NAMALWA (cell line): Measurements from ENCODE around the gene SCO2.
"Not testable (repeated sequence)": the region's sequence is repeated elsewhere in the genome, so short reads cannot be mapped to it uniquely, and the experiment has no call there.

ENCODE experiments used
- DNase-seq: peaks from one replicate; pipeline ENCODE4 v3.0.0-alpha.2; 2015; ENCODE audit warnings: low spot score

Gene SCO2

GRCh38 chr22:50520184-50520583, 5.2 kb downstream of the SCO2 start:
- not testable (repeated sequence) for DNase-seq

DNA sequence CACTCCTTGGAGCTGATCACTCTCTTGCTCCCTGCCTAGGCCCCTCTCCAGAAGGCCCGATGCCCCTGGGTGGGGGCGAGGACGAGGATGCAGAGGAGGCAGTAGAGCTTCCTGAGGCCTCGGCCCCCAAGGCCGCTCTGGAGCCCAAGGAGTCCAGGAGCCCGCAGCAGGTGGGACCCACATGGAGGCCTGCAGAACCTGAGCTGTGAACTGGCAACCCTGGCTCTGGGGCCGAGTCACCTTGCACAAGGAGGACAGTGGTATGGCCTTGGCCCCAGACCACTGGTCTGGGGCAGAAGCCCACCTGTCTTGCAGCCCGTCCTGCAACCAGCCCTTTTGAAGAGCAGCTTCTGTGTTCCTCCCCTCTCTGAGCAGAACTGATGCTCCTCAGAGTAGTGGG, 6.2 kb downstream of the SCO2 start:
- DNase-seq = no peak

DNA sequence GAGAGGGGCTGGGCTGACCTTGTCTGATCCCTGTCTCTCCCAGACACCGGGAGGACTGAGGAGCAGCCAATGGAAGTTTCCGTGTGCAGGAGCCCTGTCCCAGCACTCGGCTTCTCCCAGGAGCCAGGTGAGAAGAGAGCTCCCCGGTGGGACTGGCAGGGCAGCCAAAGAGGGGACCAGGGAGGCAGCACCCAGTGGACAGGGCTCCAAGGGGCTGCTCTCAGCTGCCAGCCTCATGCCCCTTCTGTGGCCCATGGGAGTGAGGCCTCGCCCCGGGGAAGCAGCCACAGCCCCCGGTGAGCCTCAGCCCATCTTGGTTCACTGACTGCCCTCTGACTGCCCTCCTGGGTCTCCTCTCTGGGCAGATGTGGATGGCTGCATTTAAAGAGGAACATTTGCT, 6.8 kb downstream of the SCO2 start:
- DNase-seq = no peak

GRCh38 chr22:50517495-50518260, 7.7 kb downstream of the SCO2 start:
- no peak for DNase-seq

GRCh38 chr22:50516891-50517290, 8.5 kb downstream of the SCO2 start:
- no peak for DNase-seq

DNA sequence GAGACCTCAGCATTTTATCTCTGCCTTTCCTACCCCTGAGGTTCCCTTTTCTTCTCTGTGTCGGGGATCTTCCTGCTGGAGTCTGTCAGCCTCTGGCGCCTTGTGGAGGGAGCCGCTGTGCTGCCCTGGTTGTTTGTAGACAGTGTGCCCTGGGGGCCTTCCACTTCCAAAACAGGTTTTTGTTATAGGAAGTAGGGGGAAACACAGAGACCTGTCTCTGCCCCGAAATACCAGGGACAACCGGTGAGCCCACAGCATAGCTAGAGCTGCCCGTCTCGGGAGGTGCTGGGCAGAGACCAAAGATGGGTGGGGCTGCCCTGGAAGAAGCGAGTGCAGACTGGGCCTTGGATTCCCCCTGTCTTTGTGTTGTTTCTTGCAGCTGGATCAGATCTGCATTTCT, 9.3 kb downstream of the SCO2 start:
- no peak for DNase-seq

GRCh38 chr22:50513175-50513574, 12.2 kb downstream of the SCO2 start:
- DNase-seq = no peak

- DNase-seq = no peak
Observed at GRCh38 chr22:50508897-50509296, 16.5 kb downstream of the SCO2 start.

- peak; percentile 98 for DNase-seq
Observed at GRCh38 chr22:50507991-50508884, 17.2 kb downstream of the SCO2 start, which contains the start of gene NCAPH2. NCAPH2 (plus strand) TSS chr22:50508224; CDS start chr22:50508338, 114 bp downstream.

DNA sequence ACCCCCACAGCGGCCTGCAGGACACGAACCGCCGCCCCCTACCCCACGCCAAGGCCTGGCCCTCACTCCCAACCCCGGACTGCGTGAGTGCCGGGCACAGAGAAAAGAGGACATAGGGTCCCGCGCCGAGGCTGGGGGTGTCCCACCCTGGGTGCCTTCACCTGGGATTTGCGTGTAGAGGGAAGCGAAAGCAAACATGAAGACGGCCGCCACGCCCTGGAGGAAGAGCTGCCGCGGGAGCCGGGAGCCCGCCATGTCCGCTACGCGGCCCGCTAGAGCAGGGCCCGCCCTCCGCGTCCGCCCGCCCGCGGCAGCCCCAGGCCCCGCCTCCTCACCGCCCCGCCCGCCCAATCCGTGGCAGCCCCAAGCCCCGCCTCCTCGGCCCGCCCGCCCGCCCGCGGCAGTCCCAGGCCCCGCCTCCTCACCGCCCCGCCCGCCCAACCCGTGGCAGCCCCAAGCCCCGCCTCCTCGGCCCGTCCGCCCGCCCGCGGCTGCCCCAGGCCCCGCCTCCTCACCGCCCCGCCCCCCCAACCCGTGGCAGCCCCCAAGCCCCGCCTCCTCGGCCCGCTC, 17.9 kb downstream of the SCO2 start, which contains the start of gene LMF2:
Gene LMF2 (minus strand): TSS at position 282 of the 570 bp plus-strand sequence. CDS start 27 bp downstream, at position 255.
- peak; percentile 86 for DNase-seq

GRCh38 chr22:50506611-50507420, 18.6 kb downstream of the SCO2 start:
- DNase-seq = no peak

DNA sequence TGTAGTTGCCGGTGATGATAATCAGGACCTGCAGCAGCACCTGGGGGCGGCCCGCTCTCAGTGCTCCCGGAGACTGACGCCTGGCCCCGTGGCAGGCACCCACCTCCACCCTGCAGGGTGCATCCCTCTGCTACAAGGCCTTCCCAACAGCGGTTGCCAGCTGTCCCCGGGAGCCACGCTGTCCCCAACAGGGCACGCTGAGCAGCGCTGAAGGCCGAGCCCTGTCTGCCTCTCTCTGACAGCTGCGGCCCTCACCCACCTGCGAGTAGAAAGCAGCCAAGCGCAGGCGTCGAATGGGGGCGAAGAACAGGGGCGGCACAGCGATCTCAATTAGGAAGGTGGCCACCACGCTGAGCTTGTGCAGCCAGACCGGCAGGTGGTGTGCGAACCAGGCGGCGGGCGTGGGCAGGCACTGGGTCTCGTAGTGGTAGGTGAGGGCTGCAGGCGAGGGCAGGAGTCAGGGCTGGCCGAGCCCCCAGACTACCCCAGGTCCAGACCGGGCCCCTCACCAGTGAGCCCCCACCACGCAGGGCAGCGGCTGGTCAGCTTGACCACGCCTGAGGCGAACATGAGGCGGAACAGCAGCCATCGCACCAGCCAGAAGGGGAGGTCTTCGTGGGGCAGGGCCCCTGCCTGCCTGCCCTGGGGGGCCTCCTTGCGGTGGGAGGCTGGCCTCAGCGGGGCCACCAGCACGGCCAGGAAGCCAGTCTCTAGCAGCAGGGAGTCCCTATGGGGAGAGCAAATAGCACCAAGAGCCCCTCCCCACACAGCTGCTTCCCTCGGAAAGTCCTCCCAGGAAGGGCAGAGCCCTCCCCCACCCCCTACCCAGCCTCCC, 19.4 kb downstream of the SCO2 start:
- no peak for DNase-seq

GRCh38 chr22:50505276-50505775, 20.1 kb downstream of the SCO2 start:
- no peak for DNase-seq

DNA sequence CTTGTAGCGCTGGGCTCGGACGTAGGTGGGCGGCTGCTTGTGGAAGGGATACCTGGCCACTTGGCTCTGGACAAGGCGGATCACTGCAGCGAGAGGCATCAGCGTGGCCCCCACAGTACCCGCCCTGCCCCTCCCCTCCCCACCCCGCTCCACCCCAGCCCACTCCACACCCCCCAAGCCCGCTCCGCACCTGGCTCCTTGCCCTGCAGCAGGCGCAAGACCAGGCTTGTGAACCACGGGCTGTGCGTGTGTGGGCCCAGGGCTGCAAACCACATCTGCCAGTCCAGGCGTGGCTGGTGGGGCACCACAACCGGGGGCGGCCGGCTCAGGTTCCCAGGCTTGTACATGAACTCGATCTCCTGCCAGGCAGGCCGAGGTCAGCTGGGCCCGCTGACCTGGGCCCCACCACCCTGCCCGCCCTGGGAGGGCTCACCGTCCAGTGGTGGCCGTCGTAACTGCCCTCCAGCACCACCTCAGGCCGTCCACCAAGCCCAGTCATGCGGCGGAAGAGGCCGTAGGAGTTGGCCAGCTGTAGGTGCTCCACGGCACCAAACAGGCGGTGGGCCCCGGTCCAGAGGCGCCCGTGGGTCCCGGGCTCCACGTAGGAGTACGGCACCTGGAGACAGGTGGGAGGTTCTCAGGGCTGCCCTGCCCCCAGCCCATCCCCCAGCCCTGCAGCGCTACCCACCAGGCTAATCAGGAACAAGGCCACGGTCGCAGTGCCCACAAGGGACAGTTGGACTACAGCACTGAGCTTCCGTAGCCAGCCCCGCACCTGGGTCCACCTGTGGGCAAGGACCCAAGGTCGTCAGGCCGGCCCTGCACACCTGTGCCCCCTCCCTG, 20.8 kb downstream of the SCO2 start:
- no peak for DNase-seq

- no peak for DNase-seq
Observed at GRCh38 chr22:50503475-50504145, 21.8 kb downstream of the SCO2 start.

DNA sequence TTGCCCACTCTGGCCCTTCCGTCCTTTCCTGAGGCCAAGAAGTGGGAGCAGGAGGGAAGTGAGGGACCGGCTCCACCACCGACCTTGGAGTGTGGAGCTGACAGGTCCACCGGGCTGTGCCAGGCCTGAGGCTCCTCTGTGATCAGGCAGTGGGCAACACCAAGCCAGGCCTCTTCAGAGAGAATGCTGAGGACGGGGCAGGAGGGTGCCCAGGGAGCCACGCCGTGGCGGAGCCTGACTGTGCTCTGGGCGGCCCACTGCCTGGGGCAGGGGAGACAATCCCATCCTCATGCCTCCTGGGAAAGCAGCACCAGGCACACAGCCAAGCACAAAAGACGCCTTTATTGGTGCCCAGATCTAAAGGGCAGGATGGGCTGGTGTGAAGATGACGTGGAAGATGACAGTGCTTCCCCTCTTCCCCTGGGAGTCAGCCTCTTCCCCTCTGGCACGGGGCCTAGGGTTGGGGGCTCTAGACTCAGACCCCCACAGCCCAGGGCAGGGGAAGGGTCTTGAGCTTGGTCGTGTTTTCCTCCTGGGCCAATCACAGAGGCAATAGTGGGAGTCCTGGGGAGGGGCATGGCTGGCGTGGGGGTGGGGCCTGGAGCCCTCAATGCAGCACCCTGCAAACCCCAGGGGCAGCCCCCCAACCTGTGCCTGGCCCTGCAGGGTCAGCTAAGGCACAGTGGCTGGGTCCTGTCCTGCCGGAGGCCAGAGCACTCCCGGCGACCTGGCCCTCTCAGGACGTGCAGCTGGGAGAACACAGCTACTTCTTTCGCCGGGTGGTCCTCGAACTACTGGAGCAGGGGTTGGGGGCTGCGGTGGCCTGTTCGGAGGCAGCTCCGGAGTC, 22.5 kb downstream of the SCO2 start:
- DNase-seq = no peak

GRCh38 chr22:50502096-50502495, 23.3 kb downstream of the SCO2 start:
- DNase-seq = no peak

- no peak for DNase-seq
Observed at GRCh38 chr22:50500452-50500851, 24.9 kb downstream of the SCO2 start.
